Natural killer cell (primary cell): Measurements from ENCODE around the gene NUF2. TPM values are rescaled to one million over a fixed set of nuclear protein-coding genes. Genes with fewer than 3 reads are reported as not detected.

Source experiments
- ATAC-seq, 3 donors: fragments of 150-1000 bp in 2 of 3; fragments of 200-7000 bp in 1 of 3; cut with Tn5 transposase; 1 replicate in 1 of 3; 2 replicates in 2 of 3; pipeline ENCODE4 v1.10.0; 2021; ENCODE audit warnings: mild to moderate bottlenecking in 2 of 3, moderate library complexity in 2 of 3
- DNase-seq, 2 donors: peaks; one replicate each; pipeline versions ENCODE4 v3.0.0 to v3.0.0-alpha.2; 2013 to 2021; ENCODE audit warnings: mixed read lengths in 1 of 2
- H3K27ac ChIP-seq: one replicate; pipeline ENCODE4 v1.5.1; 2013; ENCODE audit warnings: mild to moderate bottlenecking, low read length
- H3K27me3 ChIP-seq: one replicate; pipeline ENCODE4 v1.6.1; 2013; ENCODE audit warnings: low read length; ENCODE audit not compliant: control insufficient read depth, insufficient read depth
- H3K36me3 ChIP-seq: one replicate; pipeline ENCODE4 v1.6.1; 2013; ENCODE audit warnings: low read length; ENCODE audit not compliant: control insufficient read depth, insufficient read depth
- H3K4me1 ChIP-seq: one replicate; pipeline ENCODE4 v1.6.1; 2013; ENCODE audit warnings: low read length; ENCODE audit not compliant: control insufficient read depth, insufficient read depth
- H3K4me3 ChIP-seq: one replicate; pipeline ENCODE4 v1.5.1; 2013; ENCODE audit warnings: low read length
- H3K9me3 ChIP-seq: one replicate; pipeline ENCODE4 v1.6.1; 2013; ENCODE audit warnings: low read length; ENCODE audit not compliant: control insufficient read depth, insufficient read depth
- H3K27ac Mint-ChIP-seq, 2 donors: one replicate each; pipeline ENCODE4 v1.8.0; 2022; ENCODE audit warnings: mild to moderate bottlenecking in 2 of 2, mixed read lengths in 2 of 2, moderate library complexity in 1 of 2
- H3K27me3 Mint-ChIP-seq, 2 donors: one replicate each; pipeline ENCODE4 v1.8.0; 2022; ENCODE audit warnings: low read depth in 2 of 2, mixed read lengths in 2 of 2
- H3K36me3 Mint-ChIP-seq: one replicate; pipeline ENCODE4 v1.8.0; 2022; ENCODE audit warnings: mixed read lengths
- H3K4me1 Mint-ChIP-seq, 2 donors: one replicate each; pipeline ENCODE4 v1.8.0; 2022; ENCODE audit warnings: mixed read lengths in 2 of 2
- H3K4me3 Mint-ChIP-seq: one replicate; pipeline ENCODE4 v1.8.0; 2022; ENCODE audit warnings: mild to moderate bottlenecking, moderate library complexity, mixed read lengths
- H3K9me3 Mint-ChIP-seq, 2 donors: one replicate each; pipeline ENCODE4 v1.8.0; 2022; ENCODE audit warnings: mixed read lengths in 2 of 2
- CTCF ChIP-seq: fragments of 200-600 bp; IDR thresholded peaks from one replicate; pipeline ENCODE4 v1.8.0; 2022; ENCODE audit warnings: antibody characterized with exemption
- WGBS: methylation state at CpG from one replicate; pipeline ENCODE4 v1.1.7; 2013; ENCODE audit warnings: missing lambda C conversion rate; ENCODE audit not compliant: insufficient coverage; 5-methylcytosine and 5-hydroxymethylcytosine counted together
- intact Hi-C: fragments of 100-400 bp; cut with micrococcal nuclease; formaldehyde crosslinking; loops from one replicate; pipeline ENCODE4 v1.14.2; 2022
- total RNA-seq, 4 donors: library from RNA; stranded (reverse); fragments of 120-200 nt in 1 of 4; gene quantifications; one replicate each; pipeline versions ENCODE4 v1.2.3 to v1.2.4, GENCODE V29; 2013 to 2022

NUF2 gene
- total RNA-seq, 3 donors from 2014 or later (not counting 1 experiment from before 2014, with no cell fraction given) = 2.5 to 5.6 (median 2.7) TPM

DNA sequence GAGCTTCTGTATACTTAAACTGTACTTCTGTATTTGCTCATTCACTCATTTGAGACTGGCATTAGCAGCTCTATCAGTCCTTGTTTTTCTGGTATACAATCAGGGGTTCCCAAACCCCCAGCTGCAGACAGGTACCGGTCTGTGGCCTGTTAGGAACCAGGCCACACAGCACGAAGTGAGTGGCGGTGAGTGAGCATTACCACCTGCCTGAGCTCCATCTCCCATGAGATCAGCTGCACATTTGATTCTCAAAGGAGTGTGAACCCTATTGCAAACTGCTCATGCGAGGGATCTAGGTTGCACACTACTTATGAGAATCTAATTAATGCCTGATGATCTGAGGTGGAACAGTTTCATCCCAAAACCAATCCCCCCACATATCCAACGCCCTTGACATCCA lies 18.2 kb upstream of the NUF2 start:
- H3K27ac ChIP-seq = no peak overlapping the region
- TF ChIP-seq CTCF = no peak
- intact Hi-C loops = no loop called here
- no peaks in the 10 kb centered on the region for H3K4me1 Mint-ChIP-seq
- peaks cover 11% of the 10 kb centered on the region for H3K36me3 Mint-ChIP-seq
- 97% methylated on average over 5 of the region's 5 CpGs for WGBS
- no peak for DNase-seq
- peaks cover 3% of the 10 kb centered on the region for H3K36me3 ChIP-seq
- H3K27me3 ChIP-seq = no peaks in the 10 kb centered on the region
- H3K4me3 ChIP-seq = no peak overlapping the region
- ATAC-seq = no peak
- no peak overlapping the region for H3K4me3 Mint-ChIP-seq
- no peaks in the 10 kb centered on the region for H3K9me3 Mint-ChIP-seq
- no peak overlapping the region for H3K27ac Mint-ChIP-seq
- no peaks in the 10 kb centered on the region for H3K9me3 ChIP-seq
- H3K27me3 Mint-ChIP-seq = no peaks in the 10 kb centered on the region
- no peaks in the 10 kb centered on the region for H3K4me1 ChIP-seq

- no peak for DNase-seq
- H3K9me3 Mint-ChIP-seq = no peaks in the 10 kb centered on the region
- peaks cover 3% of the 10 kb centered on the region for H3K36me3 Mint-ChIP-seq
- intact Hi-C loops = no loop called here
- no peaks in the 10 kb centered on the region for H3K36me3 ChIP-seq
- WGBS = 96% methylated on average over 1 of the region's 1 CpG
- H3K9me3 ChIP-seq = no peaks in the 10 kb centered on the region
- no peak for TF ChIP-seq CTCF
- H3K4me3 Mint-ChIP-seq = no peak overlapping the region
- no peak for ATAC-seq
- H3K27me3 Mint-ChIP-seq = no peaks in the 10 kb centered on the region
- no peaks in the 10 kb centered on the region for H3K27me3 ChIP-seq
- no peak overlapping the region for H3K27ac Mint-ChIP-seq
- no peak overlapping the region for H3K27ac ChIP-seq
- no peak overlapping the region for H3K4me3 ChIP-seq
- H3K4me1 Mint-ChIP-seq = no peaks in the 10 kb centered on the region
- H3K4me1 ChIP-seq = no peaks in the 10 kb centered on the region
Measured at GRCh38 chr1:163305441-163305840, 16.3 kb upstream of the NUF2 start.

DNA sequence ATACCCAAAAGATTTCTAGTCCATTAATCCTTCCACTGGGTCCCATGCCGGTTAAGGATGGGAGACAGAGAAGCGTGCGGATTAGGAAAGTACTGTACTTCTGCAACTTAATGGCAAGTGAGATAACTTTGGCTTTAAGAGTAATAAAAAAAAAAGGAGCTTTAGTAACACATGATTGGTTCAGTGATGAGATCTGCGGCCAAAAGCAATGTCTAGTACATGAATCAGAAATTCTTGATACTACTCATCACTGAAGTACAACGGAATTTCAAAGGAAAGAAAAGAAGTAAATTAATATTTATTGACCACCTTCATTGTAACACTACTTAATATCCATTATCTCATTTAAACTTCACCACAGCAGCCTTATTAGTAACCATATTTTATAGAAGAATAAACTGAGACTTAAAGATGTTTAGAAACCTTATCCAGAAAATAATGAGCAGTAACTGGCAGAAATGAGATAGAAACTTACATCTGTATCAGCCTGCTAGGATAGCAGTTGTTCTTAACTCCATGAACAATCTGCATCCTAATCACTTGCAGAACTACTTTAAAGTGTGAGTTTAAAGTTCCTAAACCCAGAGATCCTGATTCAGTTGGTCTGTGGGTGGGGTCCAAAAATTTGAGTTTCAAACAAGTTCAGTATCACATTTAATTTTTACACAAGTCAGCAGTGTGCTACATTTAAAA lies 14.1 kb upstream of the NUF2 start:
- Histone ChIP-seq H3K27me3 (no peaks in the 10 kb centered on the region), H3K36me3 (no peaks in the 10 kb centered on the region), H3K27ac (no peak overlapping the region), H3K4me3 (no peak overlapping the region), H3K4me1 (no peaks in the 10 kb centered on the region), H3K9me3 (no peaks in the 10 kb centered on the region)
- Mint-ChIP-seq H3K36me3 (no peaks in the 10 kb centered on the region), H3K27ac (no peak overlapping the region), H3K4me1 (no peaks in the 10 kb centered on the region), H3K4me3 (no peak overlapping the region), H3K9me3 (no peaks in the 10 kb centered on the region), H3K27me3 (no peaks in the 10 kb centered on the region)
- no peak for DNase-seq
- intact Hi-C loops = no loop called here
- 100% methylated on average over 3 of the region's 5 CpGs for WGBS
- no peak for TF ChIP-seq CTCF
- ATAC-seq = no peak

- H3K27me3 Mint-ChIP-seq = no peaks in the 10 kb centered on the region
- no peaks in the 10 kb centered on the region for H3K36me3 ChIP-seq
- no peak overlapping the region for H3K4me3 Mint-ChIP-seq
- H3K4me1 Mint-ChIP-seq = no peaks in the 10 kb centered on the region
- H3K9me3 Mint-ChIP-seq = no peaks in the 10 kb centered on the region
- 100% methylated on average over 1 of the region's 1 CpG for WGBS
- intact Hi-C loops = no loop called here
- H3K36me3 Mint-ChIP-seq = no peaks in the 10 kb centered on the region
- DNase-seq (no peak), ATAC-seq (no peak)
- H3K27ac Mint-ChIP-seq = no peak overlapping the region
- H3K27ac ChIP-seq = no peak overlapping the region
- no peak overlapping the region for H3K4me3 ChIP-seq
- TF ChIP-seq CTCF = no peak
- no peaks in the 10 kb centered on the region for H3K27me3 ChIP-seq
- H3K4me1 ChIP-seq = no peaks in the 10 kb centered on the region
- H3K9me3 ChIP-seq = no peaks in the 10 kb centered on the region
Measured at GRCh38 chr1:163308811-163309210, 12.9 kb upstream of the NUF2 start.
